CD4-positive, alpha-beta T cell treated with Interferon alpha-2 for 1 hour (primary cell): ENCODE measurements around the gene PELI2.
A peak's percentile ranks its signal among the peaks of the same experiment; 100 is the strongest.

ENCODE experiments used
- DNase-seq, 2 donors: peaks; one replicate each; pipeline ENCODE4 v3.0.0-alpha.2; 2020 to 2022

Gene PELI2

GRCh38 chr14:56177036-56177435, 58.8 kb downstream of the PELI2 start:
- no peak for DNase-seq

- no peak for DNase-seq
Measured at GRCh38 chr14:56180754-56181542, 62.7 kb downstream of the PELI2 start.

- DNase-seq, result no peak
Measured at GRCh38 chr14:56181681-56182085, 63.5 kb downstream of the PELI2 start.

- DNase-seq, result no peak
Measured at GRCh38 chr14:56182410-56182809, 64.2 kb downstream of the PELI2 start.

GRCh38 chr14:56183631-56184157, 65.5 kb downstream of the PELI2 start:
- no peak for DNase-seq

GRCh38 chr14:56185992-56186391, 67.8 kb downstream of the PELI2 start:
- no peak for DNase-seq

- DNase-seq, result no peak
Measured at GRCh38 chr14:56187736-56188135, 69.5 kb downstream of the PELI2 start.

GRCh38 chr14:56189307-56189706, 71.1 kb downstream of the PELI2 start:
- DNase-seq, result no peak

- no peak for DNase-seq
Measured at GRCh38 chr14:56193347-56193746, 75.1 kb downstream of the PELI2 start.

GRCh38 chr14:56194042-56194441, 75.8 kb downstream of the PELI2 start:
- no peak for DNase-seq

GRCh38 chr14:56195223-56195622, 77.0 kb downstream of the PELI2 start:
- DNase-seq, result no peak

- peak in 1 of 2 donors; percentile 8 for DNase-seq
Measured at GRCh38 chr14:56195704-56196103, 77.5 kb downstream of the PELI2 start.

- DNase-seq, result no peak
Measured at GRCh38 chr14:56196274-56196673, 78.1 kb downstream of the PELI2 start.

- DNase-seq, result no peak
Measured at GRCh38 chr14:56197150-56197549, 78.9 kb downstream of the PELI2 start.

GRCh38 chr14:56198438-56198837, 80.2 kb downstream of the PELI2 start:
- no peak for DNase-seq

- peak in 1 of 2 donors; percentile 22 for DNase-seq
Measured at GRCh38 chr14:56199095-56199981, 81.1 kb downstream of the PELI2 start.

GRCh38 chr14:56199982-56200577, 81.9 kb downstream of the PELI2 start:
- DNase-seq, result no peak

GRCh38 chr14:56202256-56202655, 84.0 kb downstream of the PELI2 start:
- no peak for DNase-seq

- DNase-seq, result no peak
Measured at GRCh38 chr14:56205881-56206280, 87.7 kb downstream of the PELI2 start.

- DNase-seq, result no peak
Measured at GRCh38 chr14:56206596-56206995, 88.4 kb downstream of the PELI2 start.

GRCh38 chr14:56207626-56208292, 89.5 kb downstream of the PELI2 start:
- no peak for DNase-seq

- no peak for DNase-seq
Measured at GRCh38 chr14:56208520-56208919, 90.3 kb downstream of the PELI2 start.

GRCh38 chr14:56210571-56210970, 92.4 kb downstream of the PELI2 start:
- DNase-seq, result no peak
